Right lung (tissue), 5 donors: ENCODE data around the gene MAN1A1. TPM values are rescaled to one million over a fixed set of nuclear protein-coding genes. Genes with fewer than 3 reads are reported as not detected.

Experiments
- DNase-seq, 2 donors: peaks; one replicate each; pipeline ENCODE4 v3.0.0-alpha.2; 2013
- polyA plus RNA-seq, 5 donors: library from polyadenylated mRNA; unstranded; fragments of 120-200 nt; gene quantifications; one replicate each; pipeline versions ENCODE4 v1.2.1 to v1.2.3, GENCODE V29; 2013; ENCODE audit warnings: inconsistent platforms in 1 of 5, low replicate concordance in 1 of 5; ENCODE audit not compliant: insufficient read length in 5 of 5, insufficient read depth in 1 of 5

MAN1A1 gene
- polyA plus RNA-seq, 5 donors, result 35.8 to 72.9 (median 65.1) TPM

DNA sequence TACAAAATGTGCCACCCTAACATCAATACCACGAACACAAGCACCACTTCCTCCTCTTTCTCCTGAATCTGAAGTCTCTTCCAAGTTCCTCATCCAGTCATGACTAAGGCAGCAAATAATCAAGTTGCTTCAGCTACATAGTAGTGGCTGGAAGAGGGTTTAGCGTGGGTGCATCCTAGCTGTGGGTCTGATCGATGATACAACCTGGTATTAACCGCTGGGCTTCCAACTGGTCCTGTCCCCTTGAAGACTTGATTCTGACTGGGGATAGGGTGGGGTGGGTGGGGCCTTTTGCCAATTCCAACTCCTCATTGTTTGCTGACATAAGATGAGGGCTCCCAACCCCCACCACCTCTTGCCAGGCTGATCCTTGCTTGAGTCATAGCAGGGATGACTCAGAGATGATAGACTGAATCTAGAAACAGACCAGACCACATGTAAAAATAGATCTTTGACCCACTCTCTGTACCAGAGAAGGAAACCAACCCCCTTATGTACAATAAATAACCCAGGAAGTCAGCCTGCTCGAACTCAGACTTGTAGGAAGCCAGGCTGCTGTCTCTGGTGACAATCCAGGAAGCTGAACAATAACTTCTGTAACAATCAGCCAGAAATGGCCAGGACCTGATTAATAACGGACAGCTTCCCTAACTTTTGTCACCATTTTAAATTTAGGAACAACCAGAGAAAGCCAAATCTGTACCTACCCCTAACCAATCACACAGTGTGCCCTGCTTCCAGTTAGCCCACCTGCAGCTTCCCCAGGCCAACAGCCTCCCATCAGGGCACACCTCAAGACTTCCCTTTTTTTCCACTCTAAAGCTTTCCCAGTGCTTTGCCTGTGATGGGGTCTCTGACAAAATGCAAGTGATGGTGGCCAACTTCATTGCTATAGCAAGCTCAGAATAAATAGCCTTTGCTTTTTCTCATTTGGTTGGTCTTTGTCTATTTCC is 202.2 kb downstream of the MAN1A1 start:
- DNase-seq, result no peak

DNA sequence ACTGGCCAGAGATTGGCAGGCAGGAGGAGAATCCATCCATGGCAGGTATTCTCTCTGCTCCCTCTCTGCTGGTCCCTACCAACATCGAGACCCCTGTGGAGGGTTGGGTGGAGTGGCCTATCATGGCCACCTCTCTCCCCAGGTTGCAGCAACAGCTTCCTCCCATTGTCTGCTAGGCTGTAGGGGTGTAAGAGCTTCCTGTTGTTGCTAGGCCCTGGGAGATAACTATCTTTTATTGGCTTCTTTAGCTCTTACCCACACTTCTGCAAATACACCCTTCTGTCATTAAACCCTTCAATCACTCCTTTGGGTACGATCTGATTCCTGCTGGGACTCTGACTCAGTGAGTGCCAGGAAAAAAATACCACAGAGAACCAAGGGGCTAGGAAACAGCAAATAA is 204.4 kb downstream of the MAN1A1 start:
- DNase-seq, result no peak

DNA sequence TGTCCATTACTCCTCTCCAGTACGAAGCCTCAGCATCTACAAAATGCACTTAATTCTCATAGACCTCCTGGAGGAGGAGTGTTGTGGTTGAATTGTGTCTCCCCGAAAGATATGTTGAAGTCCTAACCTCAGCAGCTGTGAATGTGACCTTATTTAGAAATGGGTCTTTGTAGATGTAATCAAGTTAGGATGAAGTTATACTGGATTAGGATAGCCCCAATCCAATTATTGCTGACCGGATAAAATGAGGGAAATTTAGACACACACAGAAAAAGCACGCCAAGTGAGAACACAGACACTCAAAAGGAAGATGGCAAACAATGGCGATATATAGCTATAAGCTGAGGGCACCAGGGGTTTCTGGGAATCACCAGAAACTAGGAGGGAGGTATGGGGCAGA is 206.9 kb downstream of the MAN1A1 start:
- DNase-seq, result no peak

DNA sequence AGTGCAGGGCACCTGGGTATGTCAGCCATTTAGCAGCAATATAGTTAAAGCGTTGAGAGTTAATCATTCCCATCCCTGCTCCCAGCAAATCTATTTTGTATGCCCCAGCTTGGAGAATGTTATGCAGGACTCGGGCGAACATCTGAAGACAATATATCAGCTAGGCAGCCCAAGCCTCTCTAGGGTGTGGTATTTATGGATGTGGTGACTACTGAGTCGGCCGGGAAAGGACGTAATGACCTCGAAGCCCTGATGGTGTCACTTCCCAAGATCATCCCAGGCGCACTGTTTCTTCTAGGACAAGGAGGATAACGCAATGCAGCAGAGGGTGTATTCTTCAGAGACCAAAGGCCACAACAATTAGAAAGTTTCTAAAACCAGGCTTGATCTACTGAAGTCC is 207.5 kb downstream of the MAN1A1 start:
- DNase-seq, result no peak

DNA sequence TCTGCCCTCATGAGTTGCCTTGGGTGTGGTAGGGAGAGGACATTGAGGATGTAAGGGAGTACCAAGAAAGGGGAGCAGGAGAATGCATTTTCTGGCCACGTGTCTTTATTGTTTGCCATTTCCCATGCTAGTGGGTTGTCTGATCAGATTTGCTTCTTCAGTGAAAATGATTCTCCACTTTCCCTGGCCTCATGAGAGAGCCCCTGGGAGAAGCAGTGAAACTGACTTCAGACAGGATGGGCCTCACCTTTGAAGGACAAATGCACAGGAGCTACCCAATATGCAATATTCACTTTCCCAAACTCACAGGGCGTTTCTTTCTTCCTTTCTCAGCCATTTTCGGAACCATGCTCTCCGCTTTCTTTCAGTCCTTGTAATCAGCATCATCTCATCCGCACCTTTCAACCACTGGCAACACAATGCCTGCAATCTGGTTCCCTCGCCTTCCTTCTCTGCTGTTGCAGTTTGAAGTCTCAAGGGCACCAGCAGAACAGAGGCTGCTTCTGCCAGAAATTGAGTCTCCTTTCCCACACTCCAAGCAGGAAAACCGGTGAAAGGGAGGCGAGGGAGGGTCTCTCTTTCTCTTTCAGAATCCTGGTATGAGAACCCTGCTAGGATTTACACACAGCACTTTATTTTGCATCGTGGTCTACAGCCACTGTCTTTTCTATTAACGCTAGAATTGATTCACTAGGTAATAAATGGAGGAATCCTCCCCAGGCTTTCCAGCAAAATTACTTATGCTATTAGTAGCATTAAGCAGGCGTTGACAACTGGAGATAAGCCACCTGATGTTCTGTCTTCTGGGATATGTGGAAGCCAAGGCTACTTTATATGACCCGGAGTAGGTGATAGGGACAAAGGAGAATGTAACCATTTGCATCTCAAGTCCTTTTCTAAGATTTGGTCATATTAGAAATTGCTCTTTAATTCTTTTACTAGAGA is 209.1 kb downstream of the MAN1A1 start:
- DNase-seq, result no peak

DNA sequence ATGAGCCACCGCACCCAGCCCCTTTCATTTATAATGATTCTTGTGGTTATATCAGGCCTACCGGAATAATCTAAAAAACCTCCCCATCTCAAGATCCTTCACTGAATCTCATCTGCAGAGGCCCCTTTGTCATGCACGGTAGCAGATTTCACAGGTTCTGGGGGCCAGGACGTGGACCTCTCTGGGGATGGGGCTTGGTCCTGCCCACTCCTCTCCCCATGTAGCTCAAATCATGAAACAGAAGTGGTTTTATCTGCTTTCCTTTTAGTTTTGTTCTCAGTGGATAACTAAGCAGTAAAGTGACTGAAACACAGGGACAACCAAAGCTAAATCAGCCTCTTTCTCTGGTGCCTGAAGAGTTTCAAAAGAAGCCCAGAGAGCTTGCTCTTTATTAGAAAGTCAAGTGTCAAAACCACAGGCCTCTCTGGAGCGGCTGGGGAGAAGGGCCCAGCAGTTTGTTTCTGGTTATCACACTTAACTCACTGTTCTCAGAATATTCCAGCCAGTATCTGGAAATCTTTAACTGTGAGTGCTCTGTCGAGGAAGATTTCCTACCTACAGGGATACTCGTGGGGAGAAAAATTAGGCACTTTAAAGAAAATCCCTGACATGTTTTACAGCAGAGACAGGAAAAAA is 210.5 kb downstream of the MAN1A1 start:
- DNase-seq, result no peak

DNA sequence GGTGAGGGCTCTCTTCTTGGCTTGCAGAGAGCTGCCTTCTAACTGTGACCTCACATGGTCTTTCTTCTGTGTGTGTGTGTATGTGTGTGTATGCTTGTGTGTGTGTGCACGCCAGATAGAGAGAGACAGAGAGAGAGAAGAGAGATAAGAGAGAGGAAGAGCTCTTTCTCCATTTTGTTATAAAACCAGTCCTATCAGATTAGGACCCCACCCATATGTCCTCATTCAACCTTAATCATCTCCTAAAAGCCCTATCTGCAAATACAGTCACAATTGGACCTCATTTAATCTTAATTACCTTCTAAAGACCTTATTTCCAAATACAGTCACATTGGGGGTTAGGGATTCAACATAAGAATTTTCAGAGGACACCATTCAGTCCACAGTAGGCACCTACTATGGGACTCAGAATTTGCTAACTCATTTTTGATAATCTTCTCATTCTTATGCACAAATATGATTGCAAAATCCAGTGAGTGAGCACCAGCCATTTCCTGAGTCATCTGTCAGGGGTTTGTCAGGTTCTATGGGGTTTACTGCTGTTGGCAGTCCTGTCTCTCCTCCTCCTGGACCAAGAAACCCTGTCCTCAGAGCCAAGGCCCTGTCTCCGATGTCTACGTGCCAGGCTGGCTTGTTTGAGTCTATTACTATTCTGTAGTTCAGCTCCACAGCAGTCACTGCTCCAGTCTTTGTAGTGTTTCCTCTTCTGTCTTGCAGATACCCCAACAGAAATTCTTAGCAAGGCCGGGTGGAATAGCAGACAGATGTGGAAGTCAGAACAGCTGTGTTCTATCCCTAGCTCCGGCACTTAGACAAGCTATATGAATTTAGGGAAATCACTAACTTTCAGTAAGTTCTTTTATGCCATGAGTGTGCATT is 212.1 kb downstream of the MAN1A1 start:
- peak; percentile 63 to 68 for DNase-seq

DNA sequence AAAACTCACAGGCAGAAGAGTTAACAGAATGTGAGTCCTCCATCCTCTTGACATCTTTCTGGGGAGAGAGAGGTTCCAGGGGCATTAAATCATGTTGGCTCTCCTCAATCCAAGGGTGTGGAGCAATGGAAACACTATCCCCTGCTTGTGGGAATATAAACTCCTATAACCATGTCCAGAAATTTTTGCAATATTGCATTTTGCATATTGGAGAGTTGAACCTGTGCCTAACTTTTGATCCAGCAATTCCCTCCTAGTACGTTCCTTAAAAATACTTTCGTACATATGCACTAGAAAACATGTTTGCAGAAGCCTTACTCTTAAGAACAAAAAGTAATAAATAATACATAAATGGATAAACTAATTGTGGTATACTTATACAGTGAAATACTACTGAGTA is 214.8 kb downstream of the MAN1A1 start:
- no peak for DNase-seq

DNA sequence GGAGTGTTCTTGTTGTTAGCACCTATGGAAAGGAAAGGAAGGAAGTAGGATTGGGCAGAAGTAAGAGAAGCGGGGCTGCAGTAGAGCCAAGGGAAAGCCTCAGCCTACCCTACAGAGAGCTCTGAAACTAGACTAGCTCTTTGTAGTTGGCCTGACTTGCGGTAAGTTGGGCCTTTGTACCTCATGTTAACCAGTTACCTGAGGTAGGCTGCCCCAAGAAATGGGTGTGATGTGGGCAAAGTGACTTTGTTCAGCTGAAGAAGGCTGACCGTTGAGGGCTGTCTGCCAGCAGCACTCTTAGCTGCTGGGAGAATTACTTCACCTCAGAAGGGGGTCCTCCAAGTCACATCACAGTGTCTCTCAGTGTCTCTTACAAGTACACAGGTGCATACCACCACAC is 216.2 kb downstream of the MAN1A1 start:
- no peak for DNase-seq

DNA sequence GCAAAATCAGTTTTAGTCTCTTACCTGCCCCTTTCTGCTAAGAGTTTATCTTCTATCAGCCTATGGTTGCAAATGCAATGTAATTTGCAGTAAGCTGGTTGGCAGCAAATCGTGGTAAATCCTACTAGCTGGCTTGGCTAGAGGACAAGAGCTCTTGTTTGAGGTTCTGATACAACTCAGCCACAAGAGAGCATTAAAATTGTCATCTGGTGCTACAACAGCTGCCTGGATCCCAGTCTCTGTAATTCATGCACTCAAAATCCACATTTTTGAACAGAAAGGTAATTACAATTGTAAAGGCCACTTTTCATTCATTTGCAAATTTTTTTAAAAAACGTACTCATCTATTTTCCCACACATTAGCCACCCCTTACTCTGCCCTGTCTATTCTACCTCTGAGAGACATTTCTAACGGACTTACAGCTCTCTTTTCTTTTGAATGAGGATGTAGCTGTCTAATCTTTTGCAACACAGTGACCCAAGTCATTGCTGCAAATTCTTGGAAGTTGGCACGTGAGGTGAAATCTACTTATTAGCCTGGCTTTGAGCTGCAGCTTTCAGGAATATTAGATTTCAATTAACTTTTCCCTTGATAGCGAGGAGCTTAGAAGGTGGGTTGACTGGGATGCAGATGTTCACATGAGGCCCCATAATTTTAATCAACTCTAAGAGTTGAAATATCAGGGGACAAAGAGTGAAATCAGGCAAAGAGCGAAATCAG is 217.1 kb downstream of the MAN1A1 start:
- DNase-seq, result no peak

DNA sequence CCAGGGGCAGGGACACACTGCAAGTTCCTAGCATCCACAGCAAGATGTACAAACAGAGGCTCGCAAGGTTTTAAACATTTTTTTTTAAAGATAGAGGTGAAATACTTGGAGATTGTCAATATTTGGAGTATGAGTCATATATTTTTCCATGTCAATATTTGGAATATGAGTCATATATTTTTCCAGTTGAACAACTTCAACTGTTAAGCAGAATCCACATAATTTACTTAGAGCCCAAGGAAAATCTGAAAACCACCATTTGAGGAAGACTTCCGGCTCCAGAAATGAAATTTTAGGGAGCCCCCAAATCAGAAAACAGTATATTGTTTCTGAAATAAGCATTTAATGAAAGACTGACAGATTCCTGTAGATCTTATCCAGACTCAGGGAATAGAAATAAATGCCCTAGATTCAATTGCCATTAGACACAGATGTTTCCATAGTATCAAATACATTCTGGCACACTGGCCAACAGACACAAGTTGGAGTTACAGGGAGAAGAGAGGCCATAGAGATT is 219.5 kb downstream of the MAN1A1 start:
- DNase-seq, result no peak

DNA sequence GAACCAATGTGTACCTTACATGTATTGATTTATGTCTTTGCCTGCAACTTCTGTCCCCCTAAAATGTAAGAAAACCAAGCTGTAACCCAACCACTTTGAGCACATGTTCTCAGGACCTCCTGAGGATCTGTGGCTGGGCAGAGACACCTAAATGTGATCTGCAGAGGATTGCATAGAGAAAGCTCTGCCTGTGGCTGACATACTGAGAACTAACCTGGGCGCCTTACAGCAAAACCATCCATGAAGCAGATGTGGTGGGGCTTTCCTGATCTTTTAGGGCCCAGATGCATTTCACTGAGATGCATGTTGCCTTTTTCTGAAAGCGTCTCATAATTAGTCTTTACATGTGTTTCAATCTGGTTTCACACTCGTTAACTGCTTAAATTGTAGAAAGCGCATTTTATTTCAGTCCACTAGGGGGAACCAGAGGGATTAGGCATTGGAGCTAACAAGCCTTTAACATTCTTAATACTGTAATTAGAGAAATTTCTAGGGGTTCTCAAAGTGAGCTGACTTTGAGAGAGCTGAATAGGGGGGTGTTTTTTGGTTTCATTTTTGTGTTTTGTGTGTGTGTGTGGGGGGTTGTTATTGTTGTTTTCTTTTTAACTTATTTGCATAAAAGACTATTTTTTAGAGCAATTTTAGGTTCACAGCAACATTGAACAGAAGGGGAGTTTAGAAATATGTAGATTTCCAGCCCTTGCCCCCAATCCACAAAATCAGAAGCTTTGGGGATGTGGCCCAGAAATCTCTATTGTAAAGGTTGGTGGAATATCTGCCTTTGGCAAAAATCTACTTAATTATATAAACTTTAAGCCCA is 220.2 kb downstream of the MAN1A1 start:
- DNase-seq, result peak; percentile 43 to 68

DNA sequence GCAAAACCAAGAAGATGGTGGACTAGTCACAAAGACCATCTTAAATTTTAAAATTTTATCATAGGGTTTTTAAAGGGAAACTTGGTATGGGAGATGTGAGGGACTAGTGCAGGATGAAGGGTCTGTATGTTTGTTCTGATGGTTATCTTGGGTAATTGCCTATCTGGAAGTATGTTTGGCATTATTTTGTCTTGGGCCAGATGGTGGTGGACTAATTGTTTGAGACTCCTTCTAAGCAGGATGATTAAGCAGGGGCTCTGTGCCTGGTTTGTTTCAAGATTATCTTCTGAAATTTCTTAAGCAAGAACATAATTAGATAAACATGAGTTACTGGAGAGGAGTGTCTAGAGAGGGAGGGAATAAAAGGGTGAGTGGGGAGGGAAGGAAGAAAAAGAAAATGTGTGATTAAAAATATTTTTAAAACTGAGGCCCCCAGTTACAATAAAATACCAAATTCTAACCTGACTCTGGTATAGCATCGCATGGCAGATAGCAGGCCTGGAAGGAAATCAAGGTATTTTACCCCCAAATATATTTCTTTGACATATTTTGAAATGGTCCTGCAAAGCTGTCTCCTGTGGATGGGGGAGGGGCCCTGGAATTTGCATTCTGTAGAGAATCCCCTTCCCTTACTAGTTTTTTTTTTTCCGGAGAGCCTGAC is 221.2 kb downstream of the MAN1A1 start:
- DNase-seq, result no peak

DNA sequence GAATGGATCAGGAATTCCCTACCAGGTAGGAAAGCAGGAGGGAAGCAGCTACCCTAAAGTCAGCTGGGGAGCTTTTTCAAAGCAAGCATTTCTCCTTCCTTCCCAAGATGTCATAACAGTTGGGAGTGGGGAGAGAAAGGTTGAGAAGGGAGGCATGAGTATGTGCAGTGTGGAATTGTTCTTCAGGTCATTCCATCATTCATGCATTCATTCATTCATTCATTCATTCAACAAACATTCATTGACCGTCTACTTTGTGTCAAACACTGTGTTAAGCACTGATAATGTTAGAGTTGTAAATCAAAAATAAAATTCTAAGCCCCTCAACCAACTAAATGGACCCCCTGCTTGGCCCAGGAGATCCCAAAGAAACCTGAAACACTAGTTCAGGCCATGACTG is 221.9 kb downstream of the MAN1A1 start:
- DNase-seq, result no peak
